GM23248 (cell line): ENCODE measurements around the gene SNTG2.

Experiments
- EZH2 ChIP-seq: fragments of 200-600 bp; sonication (generic); IDR thresholded peaks from 2 replicates; pipeline ENCODE4 v1.6.1; 2018; ENCODE audit warnings: antibody characterized with exemption, mild to moderate bottlenecking; ENCODE audit not compliant: insufficient read depth, poor library complexity, severe bottlenecking
- EZH2phosphoT487 ChIP-seq: fragments of 200-600 bp; sonication (generic); IDR thresholded peaks from 2 replicates; pipeline ENCODE4 v1.6.1; 2018; ENCODE audit warnings: antibody characterized with exemption, moderate library complexity, mild to moderate bottlenecking, low read depth; ENCODE audit not compliant: insufficient read depth

- TF ChIP-seq EZH2phosphoT487 (no peak), EZH2 (no peak)
These were observed 276.1 kb downstream of the SNTG2 start for GRCh38 chr2:1226766-1227165.
